OCI-LY7 (cell line): ENCODE measurements around the gene LILRB5. TPM values are rescaled to one million over a fixed set of nuclear protein-coding genes. Genes with fewer than 3 reads are reported as not detected.
"Not testable (repeated sequence)": the region's sequence is repeated elsewhere in the genome, so short reads cannot be mapped to it uniquely, and the experiment has no call there.

Experiments used
- BruUV-seq: library from RNA; stranded (reverse); fragments of 400-500 nt; replicated peaks from 2 replicates; lab custom pipeline; 2021; lab: Mats Ljungman, UMichigan
- CTCF ChIA-PET: fragments of 300-600 bp; sonication (Branson Sonifier 250); formaldehyde crosslinking; loops from one replicate; lab custom pipeline; 2022; ENCODE audit warnings: antibody characterized with exemption; ENCODE audit not compliant: unreplicated experiment; lab: Charles Lee
- POLR2A ChIA-PET: fragments of 300-600 bp; sonication (Branson Sonifier 250); formaldehyde crosslinking; loops from one replicate; lab custom pipeline; 2022; ENCODE audit warnings: antibody characterized with exemption; lab: Charles Lee
- DNase-seq: peaks from one replicate; pipeline ENCODE4 v3.0.0-alpha.2; 2015; ENCODE audit warnings: low spot score
- H2AFZ ChIP-seq: fragments of 200-600 bp; sonication (generic), shearing (Covaris generic); 2 replicates; pipeline ENCODE4 v1.6.1; 2014; ENCODE audit warnings: mild to moderate bottlenecking, antibody characterized with exemption, low read length, moderate library complexity
- H3K27ac ChIP-seq: fragments of 200-600 bp; sonication (generic); 2 replicates; pipeline ENCODE4 v1.5.1; 2014; ENCODE audit warnings: mixed run types, low read depth, mild to moderate bottlenecking, moderate library complexity, low read length, inconsistent platforms; ENCODE audit not compliant: poor library complexity, severe bottlenecking
- H3K36me3 ChIP-seq: fragments of 200-600 bp; sonication (generic); 2 replicates; pipeline ENCODE4 v1.6.1; 2014; ENCODE audit warnings: mild to moderate bottlenecking, antibody characterized with exemption, low read length, moderate library complexity, mixed read lengths; ENCODE audit not compliant: insufficient read depth
- H3K4me1 ChIP-seq: fragments of 200-600 bp; sonication (generic); 2 replicates; pipeline ENCODE4 v1.5.1; 2014; ENCODE audit warnings: mild to moderate bottlenecking, low read length; ENCODE audit not compliant: insufficient read depth, poor library complexity, severe bottlenecking
- H3K4me2 ChIP-seq: fragments of 200-600 bp; sonication (generic); 2 replicates; pipeline ENCODE4 v1.6.1; 2014; ENCODE audit warnings: mild to moderate bottlenecking, low read length
- H3K4me3 ChIP-seq: fragments of 200-600 bp; sonication (generic); 2 replicates; pipeline ENCODE4 v1.5.1; 2014; ENCODE audit warnings: mild to moderate bottlenecking, low read depth, low read length; ENCODE audit not compliant: poor library complexity, severe bottlenecking
- H3K79me2 ChIP-seq: fragments of 200-600 bp; sonication (generic); 2 replicates; pipeline ENCODE4 v1.6.1; 2016; ENCODE audit warnings: low read depth, mild to moderate bottlenecking, low read length, moderate library complexity, mixed read lengths; ENCODE audit not compliant: insufficient read depth
- H3K9me2 ChIP-seq: fragments of 200-600 bp; sonication (generic); 2 replicates; pipeline ENCODE4 v1.6.1; 2016; ENCODE audit warnings: mild to moderate bottlenecking, low read length, mixed read lengths; ENCODE audit not compliant: insufficient read depth
- H3K9me3 ChIP-seq: fragments of 200-600 bp; sonication (generic); 2 replicates; pipeline ENCODE4 v1.6.1; 2014; ENCODE audit warnings: mild to moderate bottlenecking, mixed run types, low read length, mixed read lengths
- H4K20me1 ChIP-seq: fragments of 200-600 bp; sonication (generic); 2 replicates; pipeline ENCODE4 v1.6.1; 2014; ENCODE audit warnings: mild to moderate bottlenecking, antibody characterized with exemption, low read length, moderate library complexity, mixed read lengths; ENCODE audit not compliant: insufficient read depth
- EZH2phosphoT487 ChIP-seq: fragments of 200-600 bp; sonication (generic); IDR thresholded peaks from 2 replicates; pipeline ENCODE4 v1.6.1; 2018; ENCODE audit warnings: low read depth, borderline replicate concordance, mild to moderate bottlenecking, mixed run types, antibody characterized with exemption, low read length, moderate library complexity, mixed read lengths
- intact Hi-C: fragments of 100-400 bp; cut with micrococcal nuclease; formaldehyde crosslinking; loops from one replicate; pipeline ENCODE4 v1.10.0; 2022; ENCODE audit not compliant: unreplicated experiment
- total RNA-seq, 2 experiments: library from RNA; depleted of rRNA in 1 of 2; stranded (reverse); fragments of >200 nt in 1 of 2; shearing (Covaris generic) in 1 of 2; gene quantifications; 2 replicates each; pipeline ENCODE4 v1.2.3, GENCODE V29; 2014 to 2022
- TF ChIP-seq, protein P1 (sequence below): fragments of 200-600 bp; sonication (generic); conservative IDR thresholded peaks from 2 replicates; pipeline ENCODE4 v1.5.1; 2014; ENCODE audit warnings: mild to moderate bottlenecking, antibody characterized with exemption, low read length, moderate library complexity, mixed read lengths

LILRB5 gene
- total RNA-seq, 2 experiments from 2014 or later = not detected

- Histone ChIP-seq H3K79me2 (no peaks in the 10 kb centered on the region), H3K36me3 (no peaks in the 10 kb centered on the region), H3K9me2 (no peaks in the 10 kb centered on the region), H3K27ac (no peak overlapping the region), H3K9me3 (no peaks in the 10 kb centered on the region), H3K4me2 (no peak overlapping the region), H2AFZ (no peak overlapping the region), H4K20me1 (no peaks in the 10 kb centered on the region), H3K4me3 (no peak overlapping the region), H3K4me1 (peaks cover 18% of the 10 kb centered on the region)
- BruUV-seq = no TSS peak
- POLR2A ChIA-PET = no interaction called here
- intact Hi-C loops = no loop called here
- no peak for TF ChIP-seq EZH2phosphoT487
- TF ChIP-seq, protein P1, sequence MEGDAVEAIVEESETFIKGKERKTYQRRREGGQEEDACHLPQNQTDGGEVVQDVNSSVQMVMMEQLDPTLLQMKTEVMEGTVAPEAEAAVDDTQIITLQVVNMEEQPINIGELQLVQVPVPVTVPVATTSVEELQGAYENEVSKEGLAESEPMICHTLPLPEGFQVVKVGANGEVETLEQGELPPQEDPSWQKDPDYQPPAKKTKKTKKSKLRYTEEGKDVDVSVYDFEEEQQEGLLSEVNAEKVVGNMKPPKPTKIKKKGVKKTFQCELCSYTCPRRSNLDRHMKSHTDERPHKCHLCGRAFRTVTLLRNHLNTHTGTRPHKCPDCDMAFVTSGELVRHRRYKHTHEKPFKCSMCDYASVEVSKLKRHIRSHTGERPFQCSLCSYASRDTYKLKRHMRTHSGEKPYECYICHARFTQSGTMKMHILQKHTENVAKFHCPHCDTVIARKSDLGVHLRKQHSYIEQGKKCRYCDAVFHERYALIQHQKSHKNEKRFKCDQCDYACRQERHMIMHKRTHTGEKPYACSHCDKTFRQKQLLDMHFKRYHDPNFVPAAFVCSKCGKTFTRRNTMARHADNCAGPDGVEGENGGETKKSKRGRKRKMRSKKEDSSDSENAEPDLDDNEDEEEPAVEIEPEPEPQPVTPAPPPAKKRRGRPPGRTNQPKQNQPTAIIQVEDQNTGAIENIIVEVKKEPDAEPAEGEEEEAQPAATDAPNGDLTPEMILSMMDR = no peak
- CTCF ChIA-PET = no interaction called here
- DNase-seq = no peak
These were observed 30.4 kb upstream of the LILRB5 start for GRCh38 chr19:54287456-54287855.

DNA sequence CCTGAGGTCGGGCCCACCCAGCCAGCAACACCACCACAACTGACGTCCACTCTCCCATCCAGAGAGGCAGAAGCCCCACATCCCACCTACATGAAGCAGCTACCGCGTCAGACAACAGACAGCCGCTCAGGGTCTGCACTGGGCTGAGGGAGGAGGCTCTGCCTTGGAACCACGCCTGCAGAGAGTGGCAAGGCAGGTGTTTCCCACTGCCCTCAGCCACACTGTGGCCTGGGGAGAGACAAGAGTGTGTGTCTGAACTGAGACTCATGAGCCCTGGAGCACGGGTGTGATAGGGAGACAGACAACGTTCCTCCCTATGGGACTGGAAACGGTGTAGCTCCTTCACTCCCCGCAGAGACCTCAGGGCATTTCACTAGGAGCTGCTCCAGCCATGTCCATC lies 29.2 kb upstream of the LILRB5 start:
- H3K4me1 ChIP-seq = peaks cover 20% of the 10 kb centered on the region
- CTCF ChIA-PET, POLR2A ChIA-PET, H2AFZ ChIP-seq, H3K9me3 ChIP-seq, H3K4me2 ChIP-seq, H3K9me2 ChIP-seq, intact Hi-C loops, H3K27ac ChIP-seq, H4K20me1 ChIP-seq, DNase-seq, H3K79me2 ChIP-seq, H3K36me3 ChIP-seq, H3K4me3 ChIP-seq, BruUV-seq: not testable (repeated sequence)

DNA sequence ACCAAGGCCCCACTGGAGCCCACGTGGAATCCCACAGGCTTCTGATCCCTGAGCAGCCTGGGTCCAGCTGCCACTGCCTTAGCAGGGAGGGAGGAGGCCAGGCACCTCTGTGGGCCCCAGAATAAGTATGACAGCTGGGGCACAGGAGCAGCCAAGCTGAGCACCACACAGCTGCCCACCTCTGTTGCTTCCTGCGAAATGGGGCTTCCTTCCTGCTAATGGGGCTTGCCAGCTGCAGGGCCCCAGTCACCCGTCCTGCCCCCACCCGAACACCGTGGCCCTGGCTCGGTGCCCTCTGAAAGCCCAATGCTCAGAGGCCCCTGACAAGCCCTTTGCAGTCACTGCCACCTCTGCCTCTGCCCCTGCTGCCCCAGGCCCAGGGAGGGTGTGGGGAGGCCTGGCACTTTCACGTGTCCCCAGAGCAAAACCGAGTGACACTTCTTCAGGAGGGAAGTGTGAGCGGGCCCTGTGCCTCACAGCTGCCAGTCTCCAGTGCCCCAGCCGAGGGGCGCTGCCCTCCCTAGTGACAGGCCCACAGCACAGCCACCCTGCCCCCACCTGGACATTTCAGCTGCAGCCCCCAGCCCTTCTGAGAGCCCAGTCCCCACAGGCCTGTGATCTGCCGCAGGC lies 28.5 kb upstream of the LILRB5 start:
- CTCF ChIA-PET, H4K20me1 ChIP-seq, POLR2A ChIA-PET, H3K27ac ChIP-seq, DNase-seq, H2AFZ ChIP-seq, BruUV-seq, intact Hi-C loops, H3K36me3 ChIP-seq, H3K4me3 ChIP-seq, H3K9me3 ChIP-seq, H3K9me2 ChIP-seq, H3K79me2 ChIP-seq: not testable (repeated sequence)
- Histone ChIP-seq H3K4me2 (peak overlapping the region; percentile 24; the same call in 1 of the 2 replicates), H3K4me1 (peaks cover 22% of the 10 kb centered on the region)
